ENCODE measurements around the gene WDR83.
"Not testable (repeated sequence)": the region's sequence is repeated elsewhere in the genome, so short reads cannot be mapped to it uniquely, and the experiment has no call there.

The WDR83 gene, protein sequence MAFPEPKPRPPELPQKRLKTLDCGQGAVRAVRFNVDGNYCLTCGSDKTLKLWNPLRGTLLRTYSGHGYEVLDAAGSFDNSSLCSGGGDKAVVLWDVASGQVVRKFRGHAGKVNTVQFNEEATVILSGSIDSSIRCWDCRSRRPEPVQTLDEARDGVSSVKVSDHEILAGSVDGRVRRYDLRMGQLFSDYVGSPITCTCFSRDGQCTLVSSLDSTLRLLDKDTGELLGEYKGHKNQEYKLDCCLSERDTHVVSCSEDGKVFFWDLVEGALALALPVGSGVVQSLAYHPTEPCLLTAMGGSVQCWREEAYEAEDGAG

DNA sequence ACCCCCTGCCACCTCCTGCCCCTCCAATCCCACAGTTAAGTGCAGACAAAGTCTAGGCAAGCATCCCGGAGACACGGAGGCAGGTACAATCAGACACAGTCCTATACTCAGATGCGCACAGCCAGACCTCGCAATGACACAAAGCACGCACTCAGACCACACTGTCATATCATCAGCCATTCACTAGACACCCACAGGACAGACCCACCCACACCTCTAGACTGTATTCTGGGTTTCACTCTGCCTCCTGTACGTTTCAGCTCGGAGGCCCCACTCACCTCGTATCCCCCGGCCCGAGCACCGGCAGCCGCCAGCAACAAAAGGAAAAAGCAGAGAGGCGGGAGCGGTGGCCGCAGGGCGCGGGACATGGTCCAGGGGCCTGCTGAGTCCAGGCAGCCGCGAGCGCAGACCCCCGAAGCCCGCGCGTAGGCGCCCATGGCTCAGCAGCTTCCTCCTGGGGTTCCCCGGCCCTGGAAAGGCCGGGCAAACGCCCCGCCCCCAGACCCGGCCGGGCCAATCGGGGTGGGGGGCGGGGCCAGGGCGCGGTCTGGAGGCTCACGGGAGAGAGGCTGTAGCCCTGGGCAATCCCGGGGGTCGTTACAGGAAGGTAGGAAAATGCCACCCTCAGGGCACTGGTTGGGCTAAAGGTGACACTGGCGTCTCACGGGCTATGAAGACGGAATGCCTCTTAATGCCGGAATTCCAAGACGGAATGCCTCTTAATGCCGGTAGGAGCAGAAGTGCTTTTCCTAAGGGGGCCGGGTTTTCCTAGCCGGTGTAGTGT, at the start of gene WDR83, which contains the start of gene MAN2B1:
WDR83 (plus strand) TSS at position 543 of the 784 bp plus-strand sequence. CDS start 2,984 bp downstream, outside the sequence.
MAN2B1 (minus strand) TSS at position 478 of the 784 bp plus-strand sequence; CDS start at position 437, 41 bp downstream.
- peaks cover 55 to 63% of the 10 kb centered on the region in 2 experiments for H3K4me1 ChIP-seq (ENCODE audit: control insufficient read depth in 1 of 2, insufficient read depth in 1 of 2, low read depth in 1 of 2, low read length in 1 of 2)
- H3K4me3 ChIP-seq (ENCODE audit: low read depth in 1 of 2, low read length in 1 of 2): peak within 1 kb of the TSS; percentile 91 to 92
- TF ChIP-seq, protein P1, sequence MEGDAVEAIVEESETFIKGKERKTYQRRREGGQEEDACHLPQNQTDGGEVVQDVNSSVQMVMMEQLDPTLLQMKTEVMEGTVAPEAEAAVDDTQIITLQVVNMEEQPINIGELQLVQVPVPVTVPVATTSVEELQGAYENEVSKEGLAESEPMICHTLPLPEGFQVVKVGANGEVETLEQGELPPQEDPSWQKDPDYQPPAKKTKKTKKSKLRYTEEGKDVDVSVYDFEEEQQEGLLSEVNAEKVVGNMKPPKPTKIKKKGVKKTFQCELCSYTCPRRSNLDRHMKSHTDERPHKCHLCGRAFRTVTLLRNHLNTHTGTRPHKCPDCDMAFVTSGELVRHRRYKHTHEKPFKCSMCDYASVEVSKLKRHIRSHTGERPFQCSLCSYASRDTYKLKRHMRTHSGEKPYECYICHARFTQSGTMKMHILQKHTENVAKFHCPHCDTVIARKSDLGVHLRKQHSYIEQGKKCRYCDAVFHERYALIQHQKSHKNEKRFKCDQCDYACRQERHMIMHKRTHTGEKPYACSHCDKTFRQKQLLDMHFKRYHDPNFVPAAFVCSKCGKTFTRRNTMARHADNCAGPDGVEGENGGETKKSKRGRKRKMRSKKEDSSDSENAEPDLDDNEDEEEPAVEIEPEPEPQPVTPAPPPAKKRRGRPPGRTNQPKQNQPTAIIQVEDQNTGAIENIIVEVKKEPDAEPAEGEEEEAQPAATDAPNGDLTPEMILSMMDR (IDR thresholded peaks at IDR 0.05): peak; percentile 9
- H3K9me3 ChIP-seq: no peaks in the 10 kb centered on the region
- peaks cover 36% of the 10 kb centered on the region for H3K36me3 ChIP-seq
- peak within 1 kb of the TSS; percentile 94 for H3K27ac ChIP-seq
- no peaks in the 10 kb centered on the region for H3K27me3 ChIP-seq

DNA sequence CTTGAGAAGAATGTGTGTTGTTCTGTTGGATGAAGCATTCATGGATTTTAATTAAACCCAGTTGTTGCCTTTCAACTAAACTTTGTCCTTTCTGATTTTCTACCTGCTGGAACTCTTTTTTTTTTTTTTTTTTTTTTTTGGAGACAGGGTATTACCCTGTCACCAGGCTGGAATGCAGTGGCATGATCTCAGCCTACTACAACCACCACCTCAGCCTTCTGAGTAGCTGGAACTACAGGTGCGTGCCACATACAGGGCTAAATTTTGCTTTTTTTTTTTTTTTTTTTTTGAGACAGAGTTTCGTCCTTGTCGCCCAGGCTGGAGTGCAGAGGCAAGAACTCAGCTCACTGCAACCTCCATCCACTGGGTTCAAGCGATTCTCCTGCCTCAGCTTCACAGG, 49.0 kb upstream of the WDR83 start:
- Histone ChIP-seq H3K9me3 (no peaks in the 10 kb centered on the region), H3K36me3 (no peaks in the 10 kb centered on the region), H3K4me1 (ENCODE audit: control insufficient read depth in 1 of 2, insufficient read depth in 1 of 2, low read depth in 1 of 2, low read length in 1 of 2) (peaks cover 19 to 20% of the 10 kb centered on the region in 2 experiments), H3K4me3 (ENCODE audit: low read depth in 1 of 2, low read length in 1 of 2) (no peak overlapping the region), H3K27me3 (no peaks in the 10 kb centered on the region), H3K27ac (no peak overlapping the region)
- TF ChIP-seq, protein P1 (IDR thresholded peaks at IDR 0.05): no peak

DNA sequence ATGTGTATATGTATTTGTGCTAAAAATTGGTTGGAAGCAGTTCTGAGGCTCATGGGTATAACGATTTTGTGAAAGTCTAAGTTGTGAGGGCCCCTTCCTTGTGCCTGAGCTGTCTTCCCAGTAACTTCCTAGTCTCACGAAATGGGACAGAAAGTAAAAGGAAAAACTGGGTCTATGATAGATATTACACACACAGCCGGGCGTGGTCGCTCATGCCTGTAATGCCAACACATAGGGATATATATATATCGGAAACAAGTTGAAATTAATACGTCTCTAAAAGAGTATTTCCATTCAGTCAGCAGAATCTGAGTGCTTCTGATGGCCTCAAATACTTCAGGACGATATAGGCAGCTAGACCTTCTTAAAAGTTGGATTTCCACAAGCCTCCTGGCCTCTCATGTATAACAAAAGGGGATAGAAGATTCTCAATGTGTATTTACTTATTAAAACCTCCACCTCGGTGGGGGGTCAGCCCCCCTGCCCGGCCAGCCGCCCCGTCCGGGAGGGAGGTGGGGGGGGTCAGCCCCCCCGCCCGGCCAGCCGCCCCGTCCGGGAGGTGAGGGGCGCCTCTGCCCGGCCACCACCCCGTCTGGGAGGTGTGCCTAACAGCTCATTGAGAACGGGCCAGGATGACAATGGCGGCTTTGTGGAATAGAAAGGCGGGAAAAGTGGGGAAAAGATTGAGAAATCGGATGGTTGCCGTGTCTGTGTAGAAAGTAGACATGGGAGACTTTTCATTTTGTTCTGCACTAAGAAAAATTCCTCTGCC, 45.2 kb upstream of the WDR83 start:
- H3K27me3 ChIP-seq; H3K27ac ChIP-seq; H3K9me3 ChIP-seq; H3K4me1 ChIP-seq (ENCODE audit: control insufficient read depth in 1 of 2, insufficient read depth in 1 of 2, low read depth in 1 of 2, low read length in 1 of 2); H3K4me3 ChIP-seq (ENCODE audit: low read depth in 1 of 2, low read length in 1 of 2): not testable (repeated sequence)
- H3K36me3 ChIP-seq: peaks cover 36% of the 10 kb centered on the region

DNA sequence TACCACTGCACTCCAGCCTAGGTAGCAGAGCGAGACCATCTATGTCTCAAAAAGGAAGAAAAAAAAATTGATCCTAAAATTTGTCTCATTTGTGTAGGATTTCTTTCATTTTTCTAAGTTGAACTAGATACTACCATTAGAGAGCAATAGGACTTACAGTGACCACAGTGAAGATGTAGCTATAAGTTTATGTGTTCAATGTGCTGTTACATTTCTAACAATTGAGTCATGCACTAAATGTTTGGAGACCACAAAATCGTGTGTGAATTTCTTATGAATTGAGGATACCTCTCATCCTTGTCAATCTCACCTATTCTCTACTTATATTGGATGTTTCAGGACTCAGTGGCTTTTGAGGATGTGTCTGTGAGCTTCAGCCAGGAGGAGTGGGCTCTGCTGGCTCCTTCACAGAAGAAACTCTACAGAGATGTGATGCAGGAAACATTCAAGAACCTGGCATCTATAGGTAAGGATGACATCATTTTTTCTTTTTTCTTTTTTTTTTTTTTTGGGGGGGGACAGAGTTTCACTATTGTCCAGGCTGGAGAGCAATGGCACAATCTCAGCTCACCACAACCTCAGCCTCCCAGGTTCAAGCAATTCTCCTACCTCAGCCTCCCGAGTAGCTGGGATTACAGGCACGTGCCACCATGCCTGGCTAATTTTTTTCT, 43.1 kb upstream of the WDR83 start:
- Histone ChIP-seq H3K36me3 (peaks cover 57% of the 10 kb centered on the region), H3K4me3 (ENCODE audit: low read depth in 1 of 2, low read length in 1 of 2) (no peak overlapping the region), H3K9me3 (peaks cover 17% of the 10 kb centered on the region), H3K27ac (no peak overlapping the region), H3K27me3 (no peaks in the 10 kb centered on the region), H3K4me1 (ENCODE audit: control insufficient read depth in 1 of 2, insufficient read depth in 1 of 2, low read depth in 1 of 2, low read length in 1 of 2) (no peaks in the 10 kb centered on the region)
- TF ChIP-seq, protein P1 (IDR thresholded peaks at IDR 0.05): no peak

DNA sequence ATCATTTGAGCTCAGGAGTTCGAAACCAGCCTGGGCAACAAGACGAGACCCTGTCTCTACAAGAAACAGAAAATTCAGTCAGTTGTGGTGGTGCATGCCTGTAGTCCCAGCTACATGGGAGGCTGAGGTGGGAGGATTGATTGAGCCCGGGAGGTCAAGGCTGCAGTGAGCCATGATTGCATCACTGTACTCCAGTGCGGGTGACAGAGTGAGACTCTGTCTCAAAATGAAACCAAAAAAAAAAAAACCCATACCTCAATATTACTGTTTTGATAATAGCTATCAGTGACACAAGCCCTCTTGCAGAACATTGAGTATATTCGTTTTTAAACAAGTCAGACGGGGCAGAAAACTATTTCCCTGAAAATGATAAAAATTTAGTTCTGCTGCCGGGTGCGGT, 39.6 kb upstream of the WDR83 start:
- Histone ChIP-seq H3K27ac (no peak overlapping the region), H3K4me1 (ENCODE audit: control insufficient read depth in 1 of 2, insufficient read depth in 1 of 2, low read depth in 1 of 2, low read length in 1 of 2) (no peaks in the 10 kb centered on the region), H3K4me3 (ENCODE audit: low read depth in 1 of 2, low read length in 1 of 2) (no peak overlapping the region), H3K36me3 (peaks cover 73% of the 10 kb centered on the region), H3K27me3 (no peaks in the 10 kb centered on the region), H3K9me3 (peaks cover 20% of the 10 kb centered on the region)
- TF ChIP-seq, protein P1 (IDR thresholded peaks at IDR 0.05): no peak
